ENCODE data around the gene APOB. TPM values are rescaled to one million over a fixed set of nuclear protein-coding genes. Genes with fewer than 3 reads are reported as not detected.

APOB gene
- total RNA-seq, 4 donors from 2014 or later, result 0.11 to 0.13 TPM; not detected in 2

DNA sequence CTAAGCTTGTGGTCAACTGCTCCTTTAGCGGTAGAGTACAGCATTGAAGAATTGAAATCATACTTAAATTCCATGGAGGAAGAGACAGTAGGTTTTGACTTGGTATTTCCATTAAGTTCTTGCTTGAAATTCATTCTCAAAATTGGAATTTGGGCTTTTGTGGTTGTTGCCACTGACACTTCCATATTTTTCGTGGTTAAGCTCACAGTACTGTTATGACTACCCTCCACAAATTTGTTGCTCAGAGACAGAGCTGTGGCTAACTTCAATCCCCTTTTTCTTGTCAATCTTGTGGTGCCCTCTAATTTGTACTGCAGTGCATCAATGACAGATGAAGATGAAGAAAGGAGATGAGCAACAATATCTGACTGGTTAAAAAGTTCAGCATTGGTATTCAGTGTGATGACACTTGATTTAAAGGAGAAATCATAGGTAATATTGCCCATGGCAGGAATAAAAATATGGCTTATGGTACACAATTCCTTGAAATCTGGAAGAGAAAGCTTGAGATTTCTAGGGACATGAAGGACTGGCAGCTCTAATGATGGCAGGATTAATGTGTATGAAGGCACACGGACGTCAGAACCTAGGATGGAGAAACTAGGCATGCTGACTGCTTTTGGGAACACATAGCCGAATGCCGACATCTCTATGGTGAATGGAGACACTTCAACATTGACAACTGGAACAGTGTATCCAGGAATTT, 37.3 kb downstream of the APOB start:
- WGBS, 2 donors, result 79 to 90% methylated on average over 6 of the region's 6 CpGs

DNA sequence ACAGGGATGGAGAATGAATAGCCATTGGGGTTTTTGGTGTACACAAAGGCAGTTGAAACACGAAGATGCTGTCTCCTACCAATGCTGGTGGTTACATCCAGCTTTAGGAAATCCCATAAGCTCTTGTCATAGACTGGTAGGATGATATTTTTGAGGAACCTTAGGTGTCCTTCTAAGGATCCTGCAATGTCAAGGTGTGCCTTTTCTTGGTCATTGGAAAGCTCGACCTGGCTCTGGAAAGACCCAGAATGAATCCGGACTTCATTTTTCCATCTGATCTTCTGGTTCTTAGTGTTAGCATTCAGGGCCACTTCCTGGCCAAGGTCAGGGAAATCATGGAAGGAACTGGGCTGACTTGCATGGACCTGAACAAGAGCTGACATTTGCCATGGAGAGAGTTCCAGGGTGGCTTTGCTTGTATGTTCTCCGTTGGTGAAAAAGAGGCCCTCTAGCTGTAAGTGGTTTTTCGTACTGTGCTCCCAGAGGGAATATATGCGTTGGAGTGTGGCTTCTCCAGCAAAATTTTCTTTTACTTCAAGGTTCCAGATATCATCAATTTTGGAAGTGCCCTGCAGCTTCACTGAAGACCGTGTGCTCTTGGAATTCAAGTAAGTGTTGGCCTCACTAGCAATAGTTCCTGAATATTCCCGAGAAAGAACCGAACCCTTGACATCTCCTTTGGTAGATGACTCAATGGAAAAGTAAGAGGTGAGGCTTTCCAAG, 38.0 kb downstream of the APOB start:
- TF ChIP-seq POLR2A (IDR thresholded peaks at IDR 0.05), result no peak
- TF ChIP-seq, protein P1, sequence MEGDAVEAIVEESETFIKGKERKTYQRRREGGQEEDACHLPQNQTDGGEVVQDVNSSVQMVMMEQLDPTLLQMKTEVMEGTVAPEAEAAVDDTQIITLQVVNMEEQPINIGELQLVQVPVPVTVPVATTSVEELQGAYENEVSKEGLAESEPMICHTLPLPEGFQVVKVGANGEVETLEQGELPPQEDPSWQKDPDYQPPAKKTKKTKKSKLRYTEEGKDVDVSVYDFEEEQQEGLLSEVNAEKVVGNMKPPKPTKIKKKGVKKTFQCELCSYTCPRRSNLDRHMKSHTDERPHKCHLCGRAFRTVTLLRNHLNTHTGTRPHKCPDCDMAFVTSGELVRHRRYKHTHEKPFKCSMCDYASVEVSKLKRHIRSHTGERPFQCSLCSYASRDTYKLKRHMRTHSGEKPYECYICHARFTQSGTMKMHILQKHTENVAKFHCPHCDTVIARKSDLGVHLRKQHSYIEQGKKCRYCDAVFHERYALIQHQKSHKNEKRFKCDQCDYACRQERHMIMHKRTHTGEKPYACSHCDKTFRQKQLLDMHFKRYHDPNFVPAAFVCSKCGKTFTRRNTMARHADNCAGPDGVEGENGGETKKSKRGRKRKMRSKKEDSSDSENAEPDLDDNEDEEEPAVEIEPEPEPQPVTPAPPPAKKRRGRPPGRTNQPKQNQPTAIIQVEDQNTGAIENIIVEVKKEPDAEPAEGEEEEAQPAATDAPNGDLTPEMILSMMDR (IDR thresholded peaks at IDR 0.05), result no peak
- 90 to 91% methylated on average over 9 of the region's 9 CpGs for WGBS, 2 donors
- intact Hi-C loops (cut with DNase I), result no loop called here
- H3K4me3 ChIP-seq (replicated peaks in 1 of 3), result no peak overlapping the region
- no peak for DNase-seq
- H3K27me3 ChIP-seq, result no peaks in the 10 kb centered on the region
- H3K36me3 ChIP-seq, result no peaks in the 10 kb centered on the region
- no peaks in the 10 kb centered on the region for H3K4me1 ChIP-seq
- no peak overlapping the region for H3K27ac ChIP-seq
- no peaks in the 10 kb centered on the region for H3K9me3 ChIP-seq

More for the DNA sequence above, 37.3 kb downstream of the APOB start:
- intact Hi-C loops (cut with DNase I), result no loop called here
- TF ChIP-seq, protein P1 (IDR thresholded peaks at IDR 0.05), result no peak
- no peak for TF ChIP-seq POLR2A (IDR thresholded peaks at IDR 0.05)
- H3K27ac ChIP-seq, result no peak overlapping the region
- H3K4me3 ChIP-seq (replicated peaks in 1 of 3), result no peak overlapping the region
- H3K9me3 ChIP-seq, result no peaks in the 10 kb centered on the region
- H3K36me3 ChIP-seq, result no peaks in the 10 kb centered on the region
- no peak for DNase-seq
- H3K4me1 ChIP-seq, result no peaks in the 10 kb centered on the region
- H3K27me3 ChIP-seq, result no peaks in the 10 kb centered on the region

DNA sequence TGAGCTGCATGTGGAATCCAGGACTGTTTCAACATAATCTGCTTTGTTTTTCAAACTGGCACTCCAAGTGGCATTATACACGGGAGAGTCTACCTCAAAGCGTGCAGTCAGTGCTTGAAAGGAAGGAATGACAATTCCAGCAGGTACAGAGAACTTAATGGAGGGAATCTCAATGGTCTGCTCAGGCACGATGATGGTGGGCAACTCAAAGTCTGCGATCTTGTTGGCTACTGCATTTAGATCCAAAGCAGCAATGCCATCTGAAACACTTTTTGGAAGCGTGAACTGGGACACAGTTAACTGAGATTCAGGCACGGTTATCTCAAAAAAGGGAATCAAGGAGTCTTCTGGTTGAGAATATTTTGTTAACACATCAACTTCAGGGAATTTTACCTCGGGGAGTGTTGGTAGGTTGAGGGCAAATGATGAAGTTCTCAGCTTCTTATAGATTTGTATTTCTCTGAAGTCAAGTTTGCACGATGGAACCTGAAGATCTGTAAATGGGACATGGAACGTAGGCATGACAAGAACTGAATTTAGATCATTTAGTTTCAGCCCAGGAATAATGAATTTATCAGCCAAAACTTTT, 38.7 kb downstream of the APOB start:
- intact Hi-C loops (cut with DNase I), result no loop called here
- no peak for TF ChIP-seq POLR2A (IDR thresholded peaks at IDR 0.05)
- TF ChIP-seq, protein P1 (IDR thresholded peaks at IDR 0.05), result no peak
- 64 to 70% methylated on average over 9 of the region's 9 CpGs for WGBS, 2 donors

DNA sequence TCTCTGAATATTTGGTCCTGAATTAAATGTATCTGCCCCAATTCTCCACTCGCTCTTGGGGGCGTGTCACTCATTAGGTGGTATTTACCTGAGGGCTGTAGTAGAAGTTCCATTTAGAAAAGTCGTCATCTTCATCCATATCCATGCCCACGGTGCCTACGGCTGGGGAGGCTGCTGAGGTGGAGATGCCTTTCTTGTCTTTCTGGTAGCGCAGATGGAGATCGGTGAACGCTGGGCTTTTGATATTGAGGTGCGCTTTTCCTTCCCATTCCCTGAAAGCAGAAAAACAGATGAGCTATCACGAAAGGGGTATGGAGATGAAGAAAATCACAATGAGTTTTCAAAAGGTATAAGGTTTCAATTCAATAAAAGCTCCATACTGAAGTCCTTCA, 39.7 kb downstream of the APOB start:
- Histone ChIP-seq H3K27me3 (no peaks in the 10 kb centered on the region), H3K4me3 (replicated peaks in 1 of 3) (no peak overlapping the region), H3K36me3 (no peaks in the 10 kb centered on the region), H3K27ac (no peak overlapping the region), H3K9me3 (no peaks in the 10 kb centered on the region), H3K4me1 (no peaks in the 10 kb centered on the region)
- intact Hi-C loops (cut with DNase I), result no loop called here
- WGBS, 2 donors, result 92 to 97% methylated on average over 10 of the region's 10 CpGs
- TF ChIP-seq POLR2A (IDR thresholded peaks at IDR 0.05), result no peak
- TF ChIP-seq, protein P1 (IDR thresholded peaks at IDR 0.05), result no peak
- DNase-seq, result no peak

More for the DNA sequence above, 38.7 kb downstream of the APOB start:
- H3K36me3 ChIP-seq, result no peaks in the 10 kb centered on the region
- no peaks in the 10 kb centered on the region for H3K27me3 ChIP-seq
- H3K27ac ChIP-seq, result no peak overlapping the region
- no peak for DNase-seq
- no peaks in the 10 kb centered on the region for H3K9me3 ChIP-seq
- no peaks in the 10 kb centered on the region for H3K4me1 ChIP-seq
- no peak overlapping the region for H3K4me3 ChIP-seq (replicated peaks in 1 of 3)
